ENCODE results near the gene TPK1.

TPK1 gene

GRCh38 chr7:144629598-144629997 lies 206.3 kb downstream of the TPK1 start (continued):
- no peak for TF ChIP-seq KLF8 (tag by site-specific recombination; IDR thresholded peaks at IDR 0.05)

- H3K4me1 ChIP-seq (ENCODE audit: control insufficient read depth, insufficient read depth, low read length) = no peaks in the 10 kb centered on the region
- no peak overlapping the region for H3K4me3 ChIP-seq (ENCODE audit: low read depth, low read length)
- no peak overlapping the region for H3K27ac ChIP-seq (ENCODE audit: extremely low read depth, low read depth, low read length)
- TF ChIP-seq ZBTB7A (tag by site-specific recombination; IDR thresholded peaks at IDR 0.05; ENCODE audit: low read depth) (no peak), ZNF140 (tag by site-specific recombination; IDR thresholded peaks at IDR 0.05) (no peak), ZNF221 (tag by site-specific recombination; IDR thresholded peaks at IDR 0.05; ENCODE audit: borderline replicate concordance) (no peak), ZNF19 (tag by site-specific recombination; IDR thresholded peaks at IDR 0.05; ENCODE audit: low read depth) (no peak), ZNF76 (tag by site-specific recombination; IDR thresholded peaks at IDR 0.05; ENCODE audit: borderline replicate concordance, low read depth) (no peak), ZNF624 (tag by site-specific recombination; IDR thresholded peaks at IDR 0.05) (no peak), ZNF394 (tag by site-specific recombination; IDR thresholded peaks at IDR 0.05; ENCODE audit: borderline replicate concordance) (no peak), MEIS1 (CRISPR knock-in tag; IDR thresholded peaks at IDR 0.05; ENCODE audit: borderline replicate concordance) (no peak)
- ChIA-PET POLR2A (no interaction called here), CTCF (no interaction called here)
- no peaks in the 10 kb centered on the region for H3K36me3 ChIP-seq (ENCODE audit: control insufficient read depth in 2 of 2, insufficient read depth in 1 of 2, low read length in 2 of 2)
- no peaks in the 10 kb centered on the region for H3K9me3 ChIP-seq (ENCODE audit: control insufficient read depth, insufficient read depth, low read depth, low read length)
These were observed 206.8 kb downstream of the TPK1 start for GRCh38 chr7:144629011-144629410.

GRCh38 chr7:144628176-144628575 lies 207.7 kb downstream of the TPK1 start:
- H3K4me1 ChIP-seq (ENCODE audit: control insufficient read depth, insufficient read depth, low read length) = no peaks in the 10 kb centered on the region
- H3K9me3 ChIP-seq (ENCODE audit: control insufficient read depth, insufficient read depth, low read depth, low read length) = no peaks in the 10 kb centered on the region
- TF ChIP-seq ZNF426 (tag by site-specific recombination; IDR thresholded peaks at IDR 0.05) (no peak), ZNF785 (tag by site-specific recombination; IDR thresholded peaks at IDR 0.05) (no peak), EGR2 (tag by site-specific recombination; IDR thresholded peaks at IDR 0.05; ENCODE audit: low read depth) (no peak), ZNF341 (tag by site-specific recombination; IDR thresholded peaks at IDR 0.05; ENCODE audit: low read depth) (no peak), ZNF521 (tag by site-specific recombination; IDR thresholded peaks at IDR 0.05) (no peak), ZNF335 (tag by site-specific recombination; conservative IDR thresholded peaks at IDR 0.05) (no peak), KLF8 (tag by site-specific recombination; IDR thresholded peaks at IDR 0.05) (no peak)
- H3K4me3 ChIP-seq (ENCODE audit: low read depth, low read length) = no peak overlapping the region
- no peak overlapping the region for H3K27ac ChIP-seq (ENCODE audit: extremely low read depth, low read depth, low read length)
- ChIA-PET POLR2A (no interaction called here), CTCF (no interaction called here)
- H3K36me3 ChIP-seq (ENCODE audit: control insufficient read depth in 2 of 2, insufficient read depth in 1 of 2, low read length in 2 of 2) = no peaks in the 10 kb centered on the region

- no peak overlapping the region for H3K4me3 ChIP-seq (ENCODE audit: low read depth, low read length)
- ChIA-PET CTCF (interaction anchor here (0.5 to 1.0 kb wide), 3 partner anchors 10 to 1380 kb away, joined by 3 to 5 read pairs (median 5); no protein-coding TSS in a partner anchor), POLR2A (no interaction called here)
- no peaks in the 10 kb centered on the region for H3K9me3 ChIP-seq (ENCODE audit: control insufficient read depth, insufficient read depth, low read depth, low read length)
- no peaks in the 10 kb centered on the region for H3K36me3 ChIP-seq (ENCODE audit: control insufficient read depth in 2 of 2, insufficient read depth in 1 of 2, low read length in 2 of 2)
- no peak overlapping the region for H3K27ac ChIP-seq (ENCODE audit: extremely low read depth, low read depth, low read length)
- H3K4me1 ChIP-seq (ENCODE audit: control insufficient read depth, insufficient read depth, low read length) = no peaks in the 10 kb centered on the region; the same call in 1 of the 2 replicates
- TF ChIP-seq ELK4 (IDR thresholded peaks at IDR 0.05; ENCODE audit: borderline replicate concordance, low read depth, low read length) (no peak), ZNF510 (tag by site-specific recombination; IDR thresholded peaks at IDR 0.05; ENCODE audit: insufficient replicate concordance) (no peak), ZNF362 (tag by site-specific recombination; IDR thresholded peaks at IDR 0.05) (no peak), ZNF660 (tag by site-specific recombination; IDR thresholded peaks at IDR 0.05) (no peak), ZNF391 (tag by site-specific recombination; IDR thresholded peaks at IDR 0.05; ENCODE audit: borderline replicate concordance, low read depth) (no peak), ZNF274 (IDR thresholded peaks at IDR 0.05; ENCODE audit: low read length) (no peak), ZNF274 (tag by site-specific recombination; IDR thresholded peaks at IDR 0.05; ENCODE audit: borderline replicate concordance) (no peak), ZNF701 (tag by site-specific recombination; IDR thresholded peaks at IDR 0.05) (no peak), ZNF692 (tag by site-specific recombination; IDR thresholded peaks at IDR 0.05) (no peak), ZNF548 (tag by site-specific recombination; IDR thresholded peaks at IDR 0.05) (no peak), ZNF626 (tag by site-specific recombination; IDR thresholded peaks at IDR 0.05) (no peak), EGR2 (tag by site-specific recombination; IDR thresholded peaks at IDR 0.05; ENCODE audit: low read depth) (no peak), ATF2 (tag by site-specific recombination; IDR thresholded peaks at IDR 0.05; ENCODE audit: low read depth) (no peak)
These were observed 213.1 kb downstream of the TPK1 start for GRCh38 chr7:144622745-144623144.

Measured in HEK293 (cell line).